Kidney (tissue), 14 donors: ENCODE measurements around the gene EXOSC7. TPM values are rescaled to one million over a fixed set of nuclear protein-coding genes. Genes with fewer than 3 reads are reported as not detected.

ENCODE experiments used
- DNase-seq, 5 donors: peaks; one replicate each; pipeline ENCODE4 v3.0.0-alpha.2; 2013 to 2020
- FAIRE-seq: peaks from 2 replicates; lab custom pipeline; 2012; peaks lifted over from hg19 to GRCh38; lab: Jason Lieb, UNC
- H3K27ac ChIP-seq, 2 donors: one replicate each; pipeline ENCODE4 v1.7.0; 2013; ENCODE audit warnings: low read depth in 2 of 2, low read length in 2 of 2, inconsistent platforms in 1 of 2
- H3K27me3 ChIP-seq: one replicate; pipeline ENCODE4 v1.7.1; 2013; ENCODE audit warnings: low read length, inconsistent platforms; ENCODE audit not compliant: control insufficient read depth, insufficient read depth
- H3K36me3 ChIP-seq, 3 donors: one replicate each; pipeline versions ENCODE4 v1.7.0 to v1.7.1; 2013; ENCODE audit warnings: low read length in 3 of 3, control low read depth in 1 of 3, inconsistent platforms in 1 of 3; ENCODE audit not compliant: insufficient read depth in 3 of 3, control insufficient read depth in 2 of 3
- H3K4me1 ChIP-seq, 3 donors: one replicate each; pipeline versions ENCODE4 v1.7.0 to v1.7.1; 2013; ENCODE audit warnings: low read length in 3 of 3, inconsistent platforms in 1 of 3, low read depth in 1 of 3; ENCODE audit not compliant: control insufficient read depth in 2 of 3, insufficient read depth in 2 of 3
- H3K4me3 ChIP-seq, 3 donors: one replicate each; pipeline versions ENCODE4 v1.7.0 to v1.8.1; 2013; ENCODE audit warnings: low read length in 3 of 3, control low read depth in 1 of 3, inconsistent platforms in 1 of 3
- H3K9ac ChIP-seq, 3 donors: one replicate each; pipeline versions ENCODE4 v1.7.0 to v1.7.1; 2013; ENCODE audit warnings: low read length in 3 of 3, control low read depth in 1 of 3, inconsistent platforms in 1 of 3
- H3K9me3 ChIP-seq, 3 donors: one replicate each; pipeline versions ENCODE4 v1.7.0 to v1.7.1; 2013; ENCODE audit warnings: low read length in 3 of 3, control low read depth in 1 of 3, inconsistent platforms in 1 of 3; ENCODE audit not compliant: control insufficient read depth in 2 of 3, insufficient read depth in 1 of 3
- intact Hi-C: fragments of 100-400 bp; cut with DNase I; formaldehyde crosslinking; loops from one replicate; pipeline ENCODE4 v1.11.1; 2022
- polyA plus RNA-seq: library from polyadenylated mRNA; stranded (reverse); fragments of 350-450 nt; fragmentation: Illumina TruSeq; extraction: RNeasy Lipid Tissue Mini Kit (QIAGEN cat#74804); gene quantifications from one replicate; pipeline ENCODE4 v1.2.3, GENCODE V29; 2014; ENCODE audit warnings: low read depth, low replicate concordance; ENCODE audit not compliant: insufficient read depth
- total RNA-seq: library from RNA; stranded (reverse); fragmentation: NEBNext Ultra II Directional; extraction: Animal tissue kit (Norgen Biotek cat#: 25700); gene quantifications from one replicate; pipeline ENCODE4 v1.2.1, GENCODE V29; 2021
- TF ChIP-seq, protein P1 (sequence below): IDR thresholded peaks from 3 replicates; pipeline ENCODE4 v1.5.1; 2012; ENCODE audit warnings: mild to moderate bottlenecking, moderate library complexity, borderline replicate concordance; ENCODE audit not compliant: insufficient read depth; ENCODE audit errors: extremely low read depth
- donor health status: control.
- donor health status: control.
- donor health status: control.
- donor health status: control.
- donor health status: control.
- donor health status: DM: yes; HTN: yes; CAD: no.
- donor health status: Normal renal cell carcinoma (clear cell type).

Gene EXOSC7
- total and polyA plus RNA-seq, 2 donors from 2014 or later = 43.8 to 71.8 TPM

DNA sequence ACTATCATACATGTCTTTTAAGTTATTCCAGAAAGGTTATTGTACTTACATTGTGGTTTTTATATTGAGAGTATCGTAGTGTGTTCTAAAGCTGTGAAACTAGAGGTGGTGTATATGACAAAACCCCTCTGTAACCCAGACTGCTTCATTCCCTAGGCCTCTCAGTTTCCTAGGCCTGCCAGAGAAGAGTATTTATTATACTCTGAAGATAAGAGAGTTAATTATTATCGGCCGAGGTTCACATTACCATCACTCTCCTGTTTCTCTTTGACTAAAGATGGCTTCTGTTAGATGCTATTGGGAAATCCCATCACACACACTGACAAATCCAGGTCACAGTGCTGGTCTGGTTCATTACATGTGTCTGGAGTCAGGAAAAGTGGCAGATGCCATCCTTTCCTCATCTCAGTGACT lies 20.5 kb downstream of the EXOSC7 start:
- Histone ChIP-seq H3K27ac (peak overlapping the region in 1 of 2 donors; percentile 19), H3K36me3 (peaks cover 2 to 19% (median 14%) of the 10 kb centered on the region in 3 donors), H3K27me3 (no peaks in the 10 kb centered on the region), H3K9me3 (no peaks in the 10 kb centered on the region), H3K9ac (no peak overlapping the region), H3K4me3 (no peak overlapping the region), H3K4me1 (peaks cover 0 to 19% (median 13%) of the 10 kb centered on the region in 3 donors)
- TF ChIP-seq, protein P1, sequence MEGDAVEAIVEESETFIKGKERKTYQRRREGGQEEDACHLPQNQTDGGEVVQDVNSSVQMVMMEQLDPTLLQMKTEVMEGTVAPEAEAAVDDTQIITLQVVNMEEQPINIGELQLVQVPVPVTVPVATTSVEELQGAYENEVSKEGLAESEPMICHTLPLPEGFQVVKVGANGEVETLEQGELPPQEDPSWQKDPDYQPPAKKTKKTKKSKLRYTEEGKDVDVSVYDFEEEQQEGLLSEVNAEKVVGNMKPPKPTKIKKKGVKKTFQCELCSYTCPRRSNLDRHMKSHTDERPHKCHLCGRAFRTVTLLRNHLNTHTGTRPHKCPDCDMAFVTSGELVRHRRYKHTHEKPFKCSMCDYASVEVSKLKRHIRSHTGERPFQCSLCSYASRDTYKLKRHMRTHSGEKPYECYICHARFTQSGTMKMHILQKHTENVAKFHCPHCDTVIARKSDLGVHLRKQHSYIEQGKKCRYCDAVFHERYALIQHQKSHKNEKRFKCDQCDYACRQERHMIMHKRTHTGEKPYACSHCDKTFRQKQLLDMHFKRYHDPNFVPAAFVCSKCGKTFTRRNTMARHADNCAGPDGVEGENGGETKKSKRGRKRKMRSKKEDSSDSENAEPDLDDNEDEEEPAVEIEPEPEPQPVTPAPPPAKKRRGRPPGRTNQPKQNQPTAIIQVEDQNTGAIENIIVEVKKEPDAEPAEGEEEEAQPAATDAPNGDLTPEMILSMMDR = no peak
- DNase-seq = peak in 1 of 5 donors; percentile 38
- intact Hi-C loops = no loop called here
- FAIRE-seq = no peak

DNA sequence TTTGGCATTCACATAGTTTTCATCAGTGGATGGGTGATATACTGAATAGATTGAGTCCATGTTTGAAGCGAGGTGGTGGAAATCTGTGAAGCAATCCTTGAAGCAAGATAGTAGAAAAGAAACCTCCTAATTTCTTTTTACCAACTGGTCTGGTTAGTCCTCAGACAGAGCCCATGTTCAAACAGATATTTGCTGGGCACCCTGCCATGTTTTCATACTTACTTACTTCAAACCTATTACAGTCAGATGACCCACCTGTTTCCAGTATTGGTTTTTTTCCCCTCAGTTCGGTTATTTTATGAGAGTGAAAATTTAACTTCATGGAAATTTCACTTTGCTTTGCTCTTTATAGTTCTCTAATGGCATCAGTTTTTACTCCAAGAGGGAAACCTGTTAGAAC lies 23.7 kb downstream of the EXOSC7 start:
- Histone ChIP-seq H3K27me3 (no peaks in the 10 kb centered on the region), H3K9me3 (no peaks in the 10 kb centered on the region), H3K4me1 (peaks cover 0 to 12% (median 8%) of the 10 kb centered on the region in 3 donors), H3K27ac (peak overlapping the region in 1 of 2 donors; percentile 45), H3K36me3 (peaks cover 2 to 27% (median 25%) of the 10 kb centered on the region in 3 donors), H3K4me3 (no peak overlapping the region), H3K9ac (no peak overlapping the region)
- DNase-seq = no peak
- TF ChIP-seq, protein P1 = no peak
- FAIRE-seq = no peak
- intact Hi-C loops = no loop called here

DNA sequence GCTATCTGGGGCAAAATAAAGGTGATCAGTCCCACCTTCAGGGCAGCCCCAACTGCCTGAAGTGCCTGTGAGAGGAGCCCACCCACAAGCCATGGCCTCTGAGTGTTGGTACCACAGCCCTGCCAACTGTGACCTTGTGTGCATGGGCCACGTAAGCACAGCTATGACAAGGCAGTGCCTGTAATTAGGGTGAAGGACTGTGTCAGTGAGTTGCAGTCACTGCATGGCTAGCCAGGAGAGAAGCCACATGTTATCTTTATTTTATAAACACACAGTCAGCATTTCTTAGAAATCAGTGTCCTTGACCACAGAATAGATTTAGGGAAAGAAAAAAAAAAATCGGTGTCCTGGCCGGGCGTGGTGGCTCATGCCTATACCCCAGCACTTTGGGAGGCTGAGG lies 24.8 kb downstream of the EXOSC7 start:
- no peaks in the 10 kb centered on the region for H3K9me3 ChIP-seq
- no peak overlapping the region for H3K4me3 ChIP-seq
- intact Hi-C loops = no loop called here
- H3K9ac ChIP-seq = no peak overlapping the region
- peaks cover 0 to 6% (median 1%) of the 10 kb centered on the region in 3 donors for H3K4me1 ChIP-seq
- DNase-seq (no peak), FAIRE-seq (no peak)
- H3K27ac ChIP-seq = peak overlapping the region in 1 of 2 donors; percentile 45
- peaks cover 8 to 34% (median 27%) of the 10 kb centered on the region in 3 donors for H3K36me3 ChIP-seq
- H3K27me3 ChIP-seq = no peaks in the 10 kb centered on the region
- TF ChIP-seq, protein P1 = no peak

DNA sequence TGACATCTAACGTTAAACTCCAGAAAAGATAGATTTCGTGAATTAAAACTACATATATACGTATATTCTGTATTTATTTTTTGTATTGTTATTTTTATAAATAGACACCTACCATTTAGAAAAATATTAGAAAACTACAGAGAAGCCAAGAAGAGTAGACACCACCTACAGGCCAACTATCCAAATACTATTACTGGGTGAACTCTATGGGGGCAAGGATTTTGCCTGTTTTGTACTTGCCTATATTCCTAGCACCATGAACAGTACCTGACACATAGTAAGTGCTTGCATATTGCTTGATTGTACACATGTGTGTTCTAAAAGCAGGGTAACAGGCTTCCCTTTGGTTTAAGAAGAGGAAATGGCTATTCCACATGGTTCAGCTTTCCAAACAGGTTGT lies 25.7 kb downstream of the EXOSC7 start:
- no peak overlapping the region for H3K27ac ChIP-seq
- intact Hi-C loops = no loop called here
- H3K4me1 ChIP-seq = peaks cover 0 to 2% (median 0%) of the 10 kb centered on the region in 3 donors
- H3K36me3 ChIP-seq = peaks cover 8 to 32% (median 25%) of the 10 kb centered on the region in 3 donors
- no peak overlapping the region for H3K9ac ChIP-seq
- TF ChIP-seq, protein P1 = no peak
- H3K9me3 ChIP-seq = no peaks in the 10 kb centered on the region
- H3K27me3 ChIP-seq = no peaks in the 10 kb centered on the region
- no peak overlapping the region for H3K4me3 ChIP-seq
- DNase-seq (no peak), FAIRE-seq (no peak)
